H1 (cell line): ENCODE data around the gene PPY. TPM values are rescaled to one million over a fixed set of nuclear protein-coding genes. Genes with fewer than 3 reads are reported as not detected.

Experiments
- CTCF ChIA-PET: fragments of 300-600 bp; sonication (Branson Sonifier 250); formaldehyde crosslinking; loops from one replicate; lab custom pipeline; 2021; ENCODE audit not compliant: partially characterized antibody; lab: Charles Lee
- POLR2A ChIA-PET: fragments of 300-600 bp; sonication (Branson Sonifier 250); formaldehyde crosslinking; loops from one replicate; lab custom pipeline; 2021; ENCODE audit warnings: inconsistent platforms; ENCODE audit not compliant: partially characterized antibody; lab: Charles Lee
- DNase-seq, 2 experiments: peaks; one replicate each; pipeline versions ENCODE4 v3.0.0 to v3.0.0-alpha.2; 2010 to 2022; ENCODE audit warnings: low spot score in 2 of 2, low read depth in 1 of 2, mixed read lengths in 1 of 2
- FAIRE-seq: peaks from 2 replicates; lab custom pipeline; 2011; peaks lifted over from hg19 to GRCh38; lab: Jason Lieb, UNC
- H2AFZ ChIP-seq: 2 replicates; pipeline ENCODE4 v1.8.1; 2012; ENCODE audit warnings: low read length, inconsistent platforms
- H2AK5ac ChIP-seq: 2 replicates; pipeline ENCODE4 v1.6.1; 2013; ENCODE audit warnings: low read depth, low read length
- H2BK120ac ChIP-seq: replicated peaks from 2 replicates; pipeline ENCODE3; 2013; ENCODE audit warnings: low read depth, low read length, inconsistent platforms
- H2BK12ac ChIP-seq: 2 replicates; pipeline ENCODE4 v1.6.1; 2013; ENCODE audit warnings: low read depth, low read length
- H2BK15ac ChIP-seq: 2 replicates; pipeline ENCODE4 v1.6.1; 2013; ENCODE audit warnings: low read length
- H2BK20ac ChIP-seq: 2 replicates; pipeline ENCODE4 v1.6.1; 2013; ENCODE audit warnings: low read length
- H2BK5ac ChIP-seq: 2 replicates; pipeline ENCODE4 v1.6.1; 2013; ENCODE audit warnings: low read depth, low read length
- H3K14ac ChIP-seq: 2 replicates; pipeline ENCODE4 v1.6.1; 2013; ENCODE audit warnings: inconsistent platforms; ENCODE audit not compliant: insufficient read length
- H3K18ac ChIP-seq: 2 replicates; pipeline ENCODE4 v1.6.1; 2013; ENCODE audit warnings: low read length; ENCODE audit errors: extremely low read depth
- H3K23ac ChIP-seq: 2 replicates; pipeline ENCODE4 v1.6.1; 2013; ENCODE audit warnings: inconsistent platforms; ENCODE audit not compliant: insufficient read length
- H3K23me2 ChIP-seq: 2 replicates; pipeline ENCODE4 v1.6.1; 2013; ENCODE audit warnings: low read depth, low read length
- H3K27ac ChIP-seq: 2 replicates; pipeline ENCODE4 v1.6.1; 2011; ENCODE audit warnings: low read depth, low read length, inconsistent platforms
- H3K27me3 ChIP-seq, 4 experiments: replicated peaks in 1 of 4; 1 replicate in 1 of 4; 2 replicates in 3 of 4; pipeline versions ENCODE4 v1.6.1 to v1.8.1; 2011 to 2013; ENCODE audit warnings: low read length in 3 of 4, mild to moderate bottlenecking in 3 of 4, inconsistent platforms in 2 of 4, mixed read lengths in 2 of 4, moderate library complexity in 1 of 4; ENCODE audit not compliant: control insufficient read depth in 3 of 4, insufficient read depth in 3 of 4; ENCODE audit errors: extremely low read depth in 1 of 4
- H3K36me3 ChIP-seq, 4 experiments: 2 replicates each; pipeline versions ENCODE4 v1.6.1 to v1.8.1; 2011 to 2013; ENCODE audit warnings: mild to moderate bottlenecking in 4 of 4, low read length in 3 of 4, moderate library complexity in 2 of 4, control low read depth in 1 of 4, inconsistent platforms in 1 of 4; ENCODE audit not compliant: insufficient read depth in 4 of 4, control insufficient read depth in 2 of 4
- H3K4ac ChIP-seq: replicated peaks from 2 replicates; pipeline ENCODE3; 2013; ENCODE audit warnings: low read length, low read depth, mixed read lengths, inconsistent platforms; ENCODE audit not compliant: insufficient read length
- H3K4me1 ChIP-seq, 4 experiments: replicated peaks in 1 of 4; 1 replicate in 1 of 4; 2 replicates in 3 of 4; pipeline versions ENCODE4 v1.6.1 to v1.8.1; 2011 to 2013; ENCODE audit warnings: low read length in 3 of 4, inconsistent platforms in 2 of 4, mixed read lengths in 1 of 4; ENCODE audit not compliant: insufficient read depth in 4 of 4, control insufficient read depth in 3 of 4
- H3K4me2 ChIP-seq, 2 experiments: 2 replicates each; pipeline versions ENCODE4 v1.6.1 to v1.8.1; 2011 to 2013; ENCODE audit warnings: low read depth in 2 of 2, low read length in 2 of 2, control low read depth in 1 of 2, inconsistent platforms in 1 of 2, mild to moderate bottlenecking in 1 of 2; ENCODE audit not compliant: insufficient read depth in 1 of 2
- H3K4me3 ChIP-seq, 4 experiments: fragments of 200-600, 300-600 bp in 1 of 4; sonication (generic), shearing (Covaris generic), sonication (Bioruptor Twin) in 1 of 4; 2 replicates each; pipeline versions ENCODE4 v1.5.1 to v1.8.1; 2011 to 2016; ENCODE audit warnings: low read length in 4 of 4, low read depth in 3 of 4, control low read depth in 2 of 4, inconsistent platforms in 2 of 4, mild to moderate bottlenecking in 2 of 4, mixed read lengths in 1 of 4, moderate library complexity in 1 of 4; ENCODE audit not compliant: insufficient read depth in 2 of 4; ENCODE audit errors: extremely low read depth in 1 of 4
- H3K56ac ChIP-seq: replicated peaks from 2 replicates; pipeline ENCODE3; 2013; ENCODE audit warnings: low read depth, mild to moderate bottlenecking, mixed read lengths, low read length, inconsistent platforms; ENCODE audit not compliant: insufficient read length
- H3K79me1 ChIP-seq: 2 replicates; pipeline ENCODE4 v1.6.1; 2013; ENCODE audit warnings: low read depth, low read length, control low read depth
- H3K79me2 ChIP-seq, 2 experiments: 2 replicates each; pipeline versions ENCODE4 v1.6.1 to v1.8.1; 2012 to 2013; ENCODE audit warnings: low read length in 2 of 2, mild to moderate bottlenecking in 2 of 2, inconsistent platforms in 1 of 2; ENCODE audit not compliant: insufficient read depth in 2 of 2, control insufficient read depth in 1 of 2
- H3K9ac ChIP-seq, 4 experiments: replicated peaks in 1 of 4; 1 replicate in 1 of 4; 2 replicates in 3 of 4; pipeline versions ENCODE4 v1.6.1 to v1.8.1; 2011 to 2013; ENCODE audit warnings: low read depth in 3 of 4, low read length in 3 of 4, control low read depth in 2 of 4, mild to moderate bottlenecking in 2 of 4, moderate library complexity in 2 of 4, inconsistent platforms in 1 of 4; ENCODE audit errors: extremely low read depth in 1 of 4
- H3K9me3 ChIP-seq, 2 experiments: 2 replicates each; pipeline versions ENCODE4 v1.6.1 to v1.8.1; 2012 to 2013; ENCODE audit warnings: mild to moderate bottlenecking in 2 of 2, moderate library complexity in 2 of 2, control low read depth in 1 of 2, inconsistent platforms in 1 of 2, low read depth in 1 of 2, low read length in 1 of 2, mixed read lengths in 1 of 2; ENCODE audit not compliant: insufficient read depth in 2 of 2
- H4K20me1 ChIP-seq, 2 experiments: replicated peaks in 1 of 2; 2 replicates each; pipeline versions ENCODE3 to v1.8.1; 2011 to 2013; ENCODE audit warnings: inconsistent platforms in 2 of 2, low read length in 2 of 2, mild to moderate bottlenecking in 1 of 2; ENCODE audit not compliant: insufficient read depth in 2 of 2, control insufficient read depth in 1 of 2
- H4K5ac ChIP-seq: 2 replicates; pipeline ENCODE4 v1.6.1; 2013; ENCODE audit warnings: low read length, low read depth, mixed read lengths, inconsistent platforms; ENCODE audit not compliant: insufficient read length
- H4K8ac ChIP-seq: 2 replicates; pipeline ENCODE4 v1.8.0; 2013; ENCODE audit warnings: mild to moderate bottlenecking, moderate library complexity, low read length, inconsistent platforms; ENCODE audit not compliant: insufficient read depth; ENCODE audit errors: extremely low read depth
- H4K91ac ChIP-seq: replicated peaks from 2 replicates; pipeline ENCODE3; 2013; ENCODE audit warnings: low read length, mixed read lengths, inconsistent platforms; ENCODE audit not compliant: insufficient read length
- CBX8 ChIP-seq: fragments of 300-800, 300-1000 bp; sonication (generic); IDR thresholded peaks from 2 replicates; pipeline ENCODE4 v1.7.1; 2016; ENCODE audit warnings: low read depth, low read length, borderline replicate concordance
- CHD1 ChIP-seq: IDR thresholded peaks from 2 replicates; pipeline ENCODE4 v1.6.1; 2012; ENCODE audit warnings: low read depth, low read length, improper control_type of control experiment
- GABPA ChIP-seq: IDR thresholded peaks from 2 replicates; pipeline ENCODE4 v1.6.1; 2011; ENCODE audit warnings: mild to moderate bottlenecking, low read length, moderate library complexity, borderline replicate concordance; ENCODE audit not compliant: insufficient read depth
- GTF2F1 ChIP-seq: IDR thresholded peaks from 2 replicates; pipeline ENCODE4 v1.6.1; 2012; ENCODE audit warnings: low read depth, low read length, improper control_type of control experiment, borderline replicate concordance
- JUND ChIP-seq: IDR thresholded peaks from 2 replicates; pipeline ENCODE4 v1.6.1; 2011; ENCODE audit warnings: mild to moderate bottlenecking, improper control_type of control experiment, low read length
- KDM5A ChIP-seq: fragments of 200-600 bp; IDR thresholded peaks from 2 replicates; pipeline ENCODE4 v1.7.1; 2012; ENCODE audit warnings: mild to moderate bottlenecking, low read length, inconsistent platforms, mixed read lengths
- RFX5 ChIP-seq: IDR thresholded peaks from 2 replicates; pipeline ENCODE4 v1.6.1; 2011; ENCODE audit warnings: low read depth, low read length, improper control_type of control experiment, borderline replicate concordance
- SAP30 ChIP-seq: fragments of 300-600 bp; sonication (generic); IDR thresholded peaks from 2 replicates; pipeline ENCODE4 v1.7.1; 2012; ENCODE audit warnings: low read length, moderate library complexity, mild to moderate bottlenecking, inconsistent platforms; ENCODE audit not compliant: insufficient read depth, insufficient replicate concordance
- SIN3A ChIP-seq, 2 experiments: IDR thresholded peaks in 1 of 2; conservative IDR thresholded peaks in 1 of 2; 2 replicates each; pipeline ENCODE4 v1.6.1; 2011 to 2012; ENCODE audit warnings: low read length in 2 of 2, improper control_type of control experiment in 1 of 2, low read depth in 1 of 2, mild to moderate bottlenecking in 1 of 2
- SIRT6 ChIP-seq: IDR thresholded peaks from one replicate; pipeline ENCODE4 v1.7.1; 2012; ENCODE audit warnings: low read length, inconsistent platforms
- TAF1 ChIP-seq: IDR thresholded peaks from 2 replicates; pipeline ENCODE4 v1.6.1; 2011; ENCODE audit warnings: mild to moderate bottlenecking, low read depth, low read length
- ZNF274 ChIP-seq: IDR thresholded peaks from 2 replicates; pipeline ENCODE4 v1.7.0; 2012; ENCODE audit warnings: low read length, borderline replicate concordance; ENCODE audit errors: extremely low read depth
- WGBS, 2 experiments: shearing (Covaris generic) in 1 of 2; methylation state at CpG; one replicate each; pipeline versions ENCODE4 v1.1.6 to v1.1.7; 2013 to 2015; ENCODE audit warnings: low lambda C conversion rate in 2 of 2, mixed read lengths in 2 of 2, inconsistent platforms in 1 of 2, low coverage in 1 of 2, missing lambda C conversion rate in 1 of 2; ENCODE audit not compliant: insufficient replicate concordance in 2 of 2, insufficient coverage in 1 of 2, insufficient read length in 1 of 2; ENCODE audit errors: extremely low coverage in 1 of 2, missing lambda C conversion rate in 1 of 2; 5-methylcytosine and 5-hydroxymethylcytosine counted together
- polyA plus RNA-seq, 7 experiments: library from polyadenylated mRNA; depleted of rRNA in 3 of 7; stranded (reverse) in 5 of 7; unstranded in 2 of 7; fragments of >200 nt in 5 of 7; fragments of 200-250 nt in 2 of 7; gene quantifications; 1 replicate in 5 of 7; 2 replicates in 1 of 7; 4 replicates in 1 of 7; pipeline versions ENCODE4 v1.2.1 to v1.2.3, GENCODE V29; 2011 to 2013; ENCODE audit warnings: missing spikeins in 2 of 7, mixed read lengths in 2 of 7
- total RNA-seq: library from RNA; stranded (reverse); fragmentation: NEBNext Ultra II Directional; extraction: Animal tissue kit (Norgen Biotek cat#: 25700); gene quantifications from 2 replicates; pipeline ENCODE4 v1.2.1, GENCODE V29; 2021

PPY gene
- total and polyA plus RNA-seq, 2 of the 8 experiments (the other 6 are each of a cell fraction or from before 2014, with no cell fraction given): 0.26 TPM; not detected in 1

GRCh38 chr17:43974382-43975266 is 32.3 kb upstream of the PPY start:
- Histone ChIP-seq H2BK5ac (no peak overlapping the region), H2BK20ac (no peak overlapping the region), H3K9me3 (no peaks in the 10 kb centered on the region), H3K79me2 (no peaks in the 10 kb centered on the region), H3K27ac (no peak overlapping the region), H3K27me3 (no peaks in the 10 kb centered on the region), H4K20me1 (no peaks in the 10 kb centered on the region), H4K5ac (no peak overlapping the region), H4K8ac (no peak overlapping the region), H3K4me1 (no peaks in the 10 kb centered on the region), H3K4ac (no peak overlapping the region), H2AFZ (0 out of 2 replicates have a peak overlapping the region, but pooled peaks have one; percentile 21), H2BK12ac (no peak overlapping the region), H2BK15ac (no peak overlapping the region), H3K9ac (peak overlapping the region in 1 of 4 experiments; percentile 30; a peak in 3 of 7 replicates), H2AK5ac (no peak overlapping the region), H3K23ac (no peak overlapping the region), H2BK120ac (no peak overlapping the region), H3K14ac (no peak overlapping the region), H3K18ac (no peak overlapping the region), H4K91ac (no peak overlapping the region), H3K4me2 (no peak overlapping the region), H3K4me3 (no peak overlapping the region), H3K79me1 (no peaks in the 10 kb centered on the region), H3K56ac (no peak overlapping the region), H3K36me3 (no peaks in the 10 kb centered on the region), H3K23me2 (no peaks in the 10 kb centered on the region)
- WGBS, 2 experiments: 81% methylated on average over 14 of the region's 14 CpGs; no CpG with 5 or more reads in 1 of the 2 experiments
- FAIRE-seq (no peak), DNase-seq (no peak)
- ChIA-PET POLR2A (interaction anchor here (1.7 kb wide), 1 partner anchor 32 kb away, joined by 3 read pairs; no protein-coding TSS in a partner anchor), CTCF (interaction anchor here (0.8 to 2.4 kb wide), 4 partner anchors 9 to 94 kb away, joined by 3 to 14 read pairs (median 6); no protein-coding TSS in a partner anchor)
- TF ChIP-seq TAF1 (no peak), SIN3A (conservative IDR thresholded peaks at IDR 0.05 in 1 of 2, IDR thresholded peaks at IDR 0.05 in 1 of 2; ENCODE audit: low read depth in 1 of 2, low read length in 2 of 2) (no peak), ZNF274 (no peak), GTF2F1 (no peak), SIRT6 (no peak), SAP30 (no peak), CHD1 (no peak), RFX5 (no peak), CBX8 (no peak), GABPA (no peak), KDM5A (no peak), JUND (no peak)
